ENCODE data around the gene CFL2.

DNA sequence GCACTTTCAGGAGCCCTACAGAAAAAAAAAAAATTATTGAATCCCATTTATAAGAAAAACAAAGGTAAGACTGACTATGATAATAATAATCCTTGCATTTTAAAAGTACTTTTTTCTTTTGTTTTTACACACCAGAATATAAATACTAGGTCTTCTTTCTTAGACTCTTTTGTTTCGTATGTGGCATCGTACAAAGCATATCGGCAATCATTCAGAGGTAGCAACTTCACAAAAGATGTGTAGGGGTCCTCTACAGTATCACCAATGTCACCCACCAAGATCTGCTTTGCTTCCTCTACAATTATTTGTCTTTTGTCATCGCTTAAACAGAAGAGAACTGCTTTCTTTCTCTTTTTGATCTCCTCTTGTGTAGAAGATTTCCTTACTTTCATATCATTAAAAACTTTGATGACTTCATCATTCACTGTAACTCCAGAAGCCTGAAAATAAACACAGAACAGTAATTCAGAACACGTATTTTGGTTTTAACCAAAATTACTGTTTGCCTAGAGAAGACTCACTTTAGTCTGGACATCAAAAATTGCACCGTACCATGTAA is 1.2 kb downstream of the CFL2 start:
- TF ChIP-seq, protein P1, sequence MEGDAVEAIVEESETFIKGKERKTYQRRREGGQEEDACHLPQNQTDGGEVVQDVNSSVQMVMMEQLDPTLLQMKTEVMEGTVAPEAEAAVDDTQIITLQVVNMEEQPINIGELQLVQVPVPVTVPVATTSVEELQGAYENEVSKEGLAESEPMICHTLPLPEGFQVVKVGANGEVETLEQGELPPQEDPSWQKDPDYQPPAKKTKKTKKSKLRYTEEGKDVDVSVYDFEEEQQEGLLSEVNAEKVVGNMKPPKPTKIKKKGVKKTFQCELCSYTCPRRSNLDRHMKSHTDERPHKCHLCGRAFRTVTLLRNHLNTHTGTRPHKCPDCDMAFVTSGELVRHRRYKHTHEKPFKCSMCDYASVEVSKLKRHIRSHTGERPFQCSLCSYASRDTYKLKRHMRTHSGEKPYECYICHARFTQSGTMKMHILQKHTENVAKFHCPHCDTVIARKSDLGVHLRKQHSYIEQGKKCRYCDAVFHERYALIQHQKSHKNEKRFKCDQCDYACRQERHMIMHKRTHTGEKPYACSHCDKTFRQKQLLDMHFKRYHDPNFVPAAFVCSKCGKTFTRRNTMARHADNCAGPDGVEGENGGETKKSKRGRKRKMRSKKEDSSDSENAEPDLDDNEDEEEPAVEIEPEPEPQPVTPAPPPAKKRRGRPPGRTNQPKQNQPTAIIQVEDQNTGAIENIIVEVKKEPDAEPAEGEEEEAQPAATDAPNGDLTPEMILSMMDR (IDR thresholded peaks at IDR 0.05; ENCODE audit: low read depth, low read length): no peak
- no peak for TF ChIP-seq EZH2phosphoT487 (IDR thresholded peaks at IDR 0.05; ENCODE audit: low read depth)

Data from OCI-LY3 (cell line).